Bronchial epithelial cell (primary cell): ENCODE measurements around the gene USP8. TPM values are rescaled to one million over a fixed set of nuclear protein-coding genes. Genes with fewer than 3 reads are reported as not detected.
"Not testable (repeated sequence)": the region's sequence is repeated elsewhere in the genome, so short reads cannot be mapped to it uniquely, and the experiment has no call there.

ENCODE experiments used
- DNase-seq: peaks from one replicate; pipeline ENCODE4 v3.0.0-alpha.2; 2010; ENCODE audit warnings: low read depth
- FAIRE-seq: peaks from 2 replicates; lab custom pipeline; 2011; peaks lifted over from hg19 to GRCh38; lab: Jason Lieb, UNC
- H3K27me3 ChIP-seq: 2 replicates; pipeline ENCODE4 v1.5.1; 2011; ENCODE audit warnings: low read length; ENCODE audit not compliant: control insufficient read depth, insufficient read depth
- H3K36me3 ChIP-seq: 2 replicates; pipeline ENCODE4 v1.5.1; 2011; ENCODE audit warnings: low read length; ENCODE audit not compliant: control insufficient read depth, insufficient read depth
- H3K4me3 ChIP-seq: 2 replicates; pipeline ENCODE4 v1.5.1; 2011; ENCODE audit warnings: mild to moderate bottlenecking, low read depth, low read length, control low read depth
- total RNA-seq: library from RNA; depleted of rRNA; stranded (reverse); fragments of >200 nt; gene quantifications from 2 replicates; pipeline ENCODE4 v1.2.1, GENCODE V29; 2014
- TF ChIP-seq, protein P1 (sequence below): IDR thresholded peaks from 2 replicates; pipeline ENCODE4 v1.5.1; 2011; ENCODE audit warnings: mild to moderate bottlenecking, moderate library complexity, low read length, control low read depth, inconsistent platforms; ENCODE audit not compliant: insufficient read depth, severe bottlenecking

The USP8 gene
- total RNA-seq, 1 donor from 2014 or later = 30.8 TPM

DNA sequence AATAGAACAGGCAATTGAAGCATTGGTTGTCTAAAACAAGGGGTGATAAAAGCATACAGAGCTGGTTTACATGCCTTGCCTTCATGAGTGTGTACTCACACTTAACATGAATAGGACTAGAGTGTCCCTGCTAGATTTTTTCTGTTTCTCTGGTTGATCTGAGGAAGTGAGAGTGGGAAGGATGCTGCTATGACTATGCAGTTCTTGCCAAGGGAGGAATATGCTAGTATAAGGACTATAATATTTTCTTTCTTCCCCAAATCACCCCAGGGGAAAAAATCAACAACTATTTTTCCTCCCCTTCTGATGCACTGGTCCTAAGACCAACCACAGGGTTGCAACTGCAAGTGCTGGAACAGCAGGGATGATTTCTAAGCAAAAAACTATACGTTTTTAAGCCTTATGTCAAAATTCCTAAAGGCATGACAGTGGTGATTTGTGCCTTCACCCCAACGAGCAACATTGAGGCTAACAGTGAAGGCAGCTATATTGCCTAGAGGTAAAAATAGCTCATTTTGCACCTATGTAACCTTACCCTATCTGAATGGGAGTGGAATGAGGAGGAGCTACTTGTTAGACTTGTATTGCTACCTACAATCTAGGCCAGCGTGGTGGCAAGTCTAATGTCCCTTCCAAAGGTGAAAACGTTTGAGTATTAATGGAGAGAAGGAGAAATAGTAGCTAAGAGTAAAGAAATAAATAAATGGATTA, 33.5 kb upstream of the USP8 start:
- TF ChIP-seq, protein P1, sequence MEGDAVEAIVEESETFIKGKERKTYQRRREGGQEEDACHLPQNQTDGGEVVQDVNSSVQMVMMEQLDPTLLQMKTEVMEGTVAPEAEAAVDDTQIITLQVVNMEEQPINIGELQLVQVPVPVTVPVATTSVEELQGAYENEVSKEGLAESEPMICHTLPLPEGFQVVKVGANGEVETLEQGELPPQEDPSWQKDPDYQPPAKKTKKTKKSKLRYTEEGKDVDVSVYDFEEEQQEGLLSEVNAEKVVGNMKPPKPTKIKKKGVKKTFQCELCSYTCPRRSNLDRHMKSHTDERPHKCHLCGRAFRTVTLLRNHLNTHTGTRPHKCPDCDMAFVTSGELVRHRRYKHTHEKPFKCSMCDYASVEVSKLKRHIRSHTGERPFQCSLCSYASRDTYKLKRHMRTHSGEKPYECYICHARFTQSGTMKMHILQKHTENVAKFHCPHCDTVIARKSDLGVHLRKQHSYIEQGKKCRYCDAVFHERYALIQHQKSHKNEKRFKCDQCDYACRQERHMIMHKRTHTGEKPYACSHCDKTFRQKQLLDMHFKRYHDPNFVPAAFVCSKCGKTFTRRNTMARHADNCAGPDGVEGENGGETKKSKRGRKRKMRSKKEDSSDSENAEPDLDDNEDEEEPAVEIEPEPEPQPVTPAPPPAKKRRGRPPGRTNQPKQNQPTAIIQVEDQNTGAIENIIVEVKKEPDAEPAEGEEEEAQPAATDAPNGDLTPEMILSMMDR = no peak
- peak; percentile 20 for DNase-seq

DNA sequence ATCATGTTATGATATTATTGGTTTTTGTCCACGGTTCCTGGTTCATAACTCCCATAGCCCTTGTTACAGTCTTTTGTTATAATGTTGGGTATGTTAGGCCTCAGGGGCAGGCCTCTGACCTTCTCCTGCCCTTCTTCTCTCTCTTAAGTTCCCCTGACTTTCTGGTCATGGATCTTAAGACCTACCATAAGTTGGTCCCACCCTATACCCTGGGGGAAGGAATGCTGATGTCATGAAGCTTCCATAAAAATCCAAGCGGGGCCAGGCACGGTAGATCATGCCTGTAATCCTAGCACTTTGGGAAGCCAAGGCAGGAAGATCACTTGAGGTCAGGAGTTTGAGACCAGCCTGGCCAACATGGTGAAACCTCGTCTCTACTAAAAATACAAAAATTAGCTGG, 32.6 kb upstream of the USP8 start:
- H3K27me3 ChIP-seq, H3K36me3 ChIP-seq, H3K4me3 ChIP-seq, DNase-seq, FAIRE-seq: not testable (repeated sequence)

More for the DNA sequence above, 33.5 kb upstream of the USP8 start:
- H3K4me3 ChIP-seq = no peak overlapping the region
- H3K27me3 ChIP-seq = no peaks in the 10 kb centered on the region
- no peak for FAIRE-seq
- no peaks in the 10 kb centered on the region for H3K36me3 ChIP-seq

GRCh38 chr15:50411870-50412269, 12.3 kb upstream of the USP8 start:
- FAIRE-seq (no peak), DNase-seq (no peak)
- TF ChIP-seq, protein P1 = no peak
- Histone ChIP-seq H3K36me3 (no peaks in the 10 kb centered on the region), H3K4me3 (no peak overlapping the region), H3K27me3 (no peaks in the 10 kb centered on the region)

- FAIRE-seq (no peak), DNase-seq (no peak)
- TF ChIP-seq, protein P1 = no peak
These were observed 9.6 kb upstream of the USP8 start for GRCh38 chr15:50414624-50415023.

DNA sequence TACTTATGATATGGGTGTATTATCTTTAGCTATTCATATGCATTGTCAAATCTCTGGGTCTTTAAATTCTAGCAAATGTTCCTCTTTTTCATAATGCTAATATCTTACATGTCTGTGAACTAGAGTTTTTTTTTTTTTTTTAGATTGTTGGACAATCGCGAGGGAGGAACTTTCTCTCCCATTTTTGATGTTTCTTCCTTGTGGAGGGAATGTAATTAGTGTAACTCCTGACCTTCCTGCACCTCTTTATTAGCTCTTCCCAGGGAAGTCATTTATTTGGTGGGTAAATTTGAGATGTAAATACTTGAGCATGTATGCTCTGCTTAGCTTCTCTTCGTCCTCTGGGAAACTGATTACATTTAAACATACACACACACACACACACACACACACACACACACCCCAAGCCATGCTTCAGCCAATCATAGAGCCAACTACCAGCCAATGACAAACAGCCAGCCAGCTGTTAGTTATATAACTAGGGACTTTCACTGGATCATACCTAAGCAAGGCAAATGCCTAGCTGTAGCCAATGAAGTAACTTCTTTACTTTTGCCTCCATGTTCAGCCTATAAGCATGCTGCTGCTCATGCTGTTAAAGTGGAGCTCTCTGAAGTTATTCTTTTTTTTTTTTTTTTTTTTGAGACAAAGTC, 8.3 kb upstream of the USP8 start:
- FAIRE-seq = no peak
- Histone ChIP-seq H3K36me3 (no peaks in the 10 kb centered on the region), H3K4me3 (no peak overlapping the region), H3K27me3 (no peaks in the 10 kb centered on the region)
- peak; percentile 11 for DNase-seq
- TF ChIP-seq, protein P1 = no peak

More at GRCh38 chr15:50414624-50415023, 9.6 kb upstream of the USP8 start:
- no peaks in the 10 kb centered on the region for H3K27me3 ChIP-seq
- H3K4me3 ChIP-seq = no peak overlapping the region
- no peaks in the 10 kb centered on the region for H3K36me3 ChIP-seq

DNA sequence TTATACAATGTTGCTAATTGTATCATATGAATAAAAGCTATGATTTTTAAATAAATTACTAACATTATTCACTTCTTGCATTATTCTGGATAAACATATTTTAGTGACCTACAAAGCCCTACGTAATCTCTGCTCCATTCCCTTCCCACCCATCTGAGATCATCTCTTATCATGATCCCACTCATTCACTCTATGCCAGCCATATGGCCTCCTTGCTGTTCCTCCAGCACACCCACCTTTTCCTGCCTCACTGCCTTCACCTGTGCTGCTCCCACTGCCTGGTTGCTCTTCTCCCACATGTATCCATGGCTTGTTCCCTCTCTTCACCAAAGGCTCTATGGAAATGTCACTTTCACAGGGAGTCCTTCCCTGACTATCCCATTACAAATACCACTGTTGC, 7.3 kb upstream of the USP8 start:
- H3K4me3 ChIP-seq = no peak overlapping the region
- no peaks in the 10 kb centered on the region for H3K36me3 ChIP-seq
- no peak for DNase-seq
- TF ChIP-seq, protein P1 = no peak
- H3K27me3 ChIP-seq = no peaks in the 10 kb centered on the region
- no peak for FAIRE-seq
